BE2C (cell line): ENCODE measurements around the gene EIF4E2.
A peak's percentile ranks its signal among the peaks of the same experiment; 100 is the strongest.
"Not testable (repeated sequence)": the region's sequence is repeated elsewhere in the genome, so short reads cannot be mapped to it uniquely, and the experiment has no call there.

ENCODE experiments used
- DNase-seq: peaks from one replicate; pipeline ENCODE4 v3.0.0-alpha.2; 2020
- H3K27me3 ChIP-seq: fragments of 250-450 bp; sonication (Bioruptor Pico); 2 replicates; pipeline ENCODE4 v1.5.1; 2020; ENCODE audit warnings: mild to moderate bottlenecking
- H3K36me3 ChIP-seq: fragments of 250-450 bp; sonication (Bioruptor Pico); 2 replicates; pipeline ENCODE4 v1.5.1; 2020; ENCODE audit warnings: mild to moderate bottlenecking
- H3K4me1 ChIP-seq: fragments of 250-450 bp; sonication (Bioruptor Pico); 2 replicates; pipeline ENCODE4 v1.5.1; 2020
- H3K4me3 ChIP-seq: 2 replicates; pipeline ENCODE4 v1.5.1; 2011; ENCODE audit warnings: low read depth, low read length
- H3K9me3 ChIP-seq: fragments of 250-450 bp; sonication (Bioruptor Pico); 2 replicates; pipeline ENCODE4 v1.5.1; 2020
- CTCF ChIP-seq: IDR thresholded peaks from 2 replicates; pipeline ENCODE4 v1.5.1; 2012; ENCODE audit warnings: mild to moderate bottlenecking, low read depth, low read length

EIF4E2 gene

GRCh38 chr2:232527905-232528470, 22.5 kb upstream of the EIF4E2 start:
- no peak for DNase-seq
- no peak for TF ChIP-seq CTCF
- H3K9me3 ChIP-seq: no peaks in the 10 kb centered on the region
- peaks cover 13% of the 10 kb centered on the region for H3K27me3 ChIP-seq
- no peaks in the 10 kb centered on the region for H3K36me3 ChIP-seq
- no peak overlapping the region for H3K4me3 ChIP-seq
- H3K4me1 ChIP-seq: peaks cover 10% of the 10 kb centered on the region

GRCh38 chr2:232528746-232529460, 21.6 kb upstream of the EIF4E2 start:
- TF ChIP-seq CTCF: no peak
- Histone ChIP-seq H3K9me3 (no peaks in the 10 kb centered on the region), H3K27me3 (peaks cover 4% of the 10 kb centered on the region), H3K4me3 (no peak overlapping the region), H3K36me3 (no peaks in the 10 kb centered on the region), H3K4me1 (peaks cover 13% of the 10 kb centered on the region)
- DNase-seq: no peak

GRCh38 chr2:232529806-232530547, 20.5 kb upstream of the EIF4E2 start:
- no peaks in the 10 kb centered on the region for H3K9me3 ChIP-seq
- H3K4me3 ChIP-seq: no peak overlapping the region
- H3K4me1 ChIP-seq: peaks cover 13% of the 10 kb centered on the region
- H3K27me3 ChIP-seq: no peaks in the 10 kb centered on the region
- no peaks in the 10 kb centered on the region for H3K36me3 ChIP-seq
- TF ChIP-seq CTCF: no peak
- DNase-seq: no peak

GRCh38 chr2:232530626-232531260, 19.7 kb upstream of the EIF4E2 start:
- H3K4me1 ChIP-seq: peaks cover 7% of the 10 kb centered on the region
- no peaks in the 10 kb centered on the region for H3K36me3 ChIP-seq
- no peaks in the 10 kb centered on the region for H3K27me3 ChIP-seq
- H3K4me3 ChIP-seq: no peak overlapping the region
- DNase-seq: no peak
- no peaks in the 10 kb centered on the region for H3K9me3 ChIP-seq
- TF ChIP-seq CTCF: no peak

GRCh38 chr2:232532419-232532818, 18.1 kb upstream of the EIF4E2 start:
- H3K36me3 ChIP-seq: no peaks in the 10 kb centered on the region
- H3K4me3 ChIP-seq: no peak overlapping the region
- peaks cover 7% of the 10 kb centered on the region; the same call in 1 of the 2 replicates for H3K4me1 ChIP-seq
- peak; percentile 80 for DNase-seq
- no peaks in the 10 kb centered on the region for H3K9me3 ChIP-seq
- H3K27me3 ChIP-seq: no peaks in the 10 kb centered on the region
- TF ChIP-seq CTCF: no peak

GRCh38 chr2:232532821-232533220, 17.7 kb upstream of the EIF4E2 start:
- DNase-seq, H3K9me3 ChIP-seq, H3K36me3 ChIP-seq, H3K27me3 ChIP-seq, H3K4me1 ChIP-seq, H3K4me3 ChIP-seq: not testable (repeated sequence)
